Measurements from ENCODE around the gene SSR4.

- TF ChIP-seq SP1 (IDR thresholded peaks at IDR 0.05) (no peak), BHLHE40 (IDR thresholded peaks at IDR 0.05; ENCODE audit: borderline replicate concordance) (no peak), FOXA1 (IDR thresholded peaks at IDR 0.05) (no peak), FOXM1 (IDR thresholded peaks at IDR 0.05; ENCODE audit: borderline replicate concordance) (no peak), NFRKB (IDR thresholded peaks at IDR 0.05) (no peak), L3MBTL2 (conservative IDR thresholded peaks at IDR 0.05) (no peak), PKNOX1 (IDR thresholded peaks at IDR 0.05) (no peak), ARNT (IDR thresholded peaks at IDR 0.05) (no peak), SUZ12 (IDR thresholded peaks at IDR 0.05) (no peak), HDGF (IDR thresholded peaks at IDR 0.05; ENCODE audit: borderline replicate concordance) (no peak), FOXK2 (IDR thresholded peaks at IDR 0.05) (no peak), ZNF384 (IDR thresholded peaks at IDR 0.05) (no peak), TARDBP (IDR thresholded peaks at IDR 0.05) (no peak), CTBP1 (IDR thresholded peaks at IDR 0.05; ENCODE audit: borderline replicate concordance) (no peak)
Measured at GRCh38 chrX:153782871-153783270, 11.6 kb upstream of the SSR4 start.
